GM19468 (cell line): ENCODE data around the gene UBE2L6.

Experiments
- ATAC-seq: cut with Tn5 transposase; IDR thresholded peaks from one replicate; pipeline ENCODE4 v1.9.1; 2021; ENCODE audit warnings: mild to moderate bottlenecking, moderate library complexity, moderate number of reproducible peaks; ENCODE audit not compliant: unreplicated experiment; ENCODE audit errors: extremely low read depth

UBE2L6 gene

DNA sequence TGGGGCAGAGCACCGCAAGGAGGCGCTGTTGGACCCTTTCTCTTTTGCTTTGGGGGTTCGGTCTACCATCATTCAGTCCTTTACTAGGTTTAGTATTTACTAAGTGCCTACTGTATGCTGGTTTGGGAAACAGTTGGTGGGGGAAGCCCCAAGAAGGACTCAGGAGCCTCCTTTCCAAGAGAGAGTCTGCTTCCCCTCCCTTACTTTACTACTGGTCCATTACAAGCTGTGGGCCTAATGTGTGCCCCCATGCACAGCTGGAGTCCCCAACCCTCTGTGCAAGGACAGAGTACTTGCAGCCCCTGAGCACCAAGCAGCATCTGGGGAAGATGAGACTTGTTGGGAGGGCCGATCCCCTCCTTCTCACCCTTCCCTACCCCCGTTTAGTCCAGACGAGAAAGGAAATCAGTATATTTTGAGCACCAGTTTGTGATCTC is 876 bp upstream of the UBE2L6 start:
- ATAC-seq = no peak

DNA sequence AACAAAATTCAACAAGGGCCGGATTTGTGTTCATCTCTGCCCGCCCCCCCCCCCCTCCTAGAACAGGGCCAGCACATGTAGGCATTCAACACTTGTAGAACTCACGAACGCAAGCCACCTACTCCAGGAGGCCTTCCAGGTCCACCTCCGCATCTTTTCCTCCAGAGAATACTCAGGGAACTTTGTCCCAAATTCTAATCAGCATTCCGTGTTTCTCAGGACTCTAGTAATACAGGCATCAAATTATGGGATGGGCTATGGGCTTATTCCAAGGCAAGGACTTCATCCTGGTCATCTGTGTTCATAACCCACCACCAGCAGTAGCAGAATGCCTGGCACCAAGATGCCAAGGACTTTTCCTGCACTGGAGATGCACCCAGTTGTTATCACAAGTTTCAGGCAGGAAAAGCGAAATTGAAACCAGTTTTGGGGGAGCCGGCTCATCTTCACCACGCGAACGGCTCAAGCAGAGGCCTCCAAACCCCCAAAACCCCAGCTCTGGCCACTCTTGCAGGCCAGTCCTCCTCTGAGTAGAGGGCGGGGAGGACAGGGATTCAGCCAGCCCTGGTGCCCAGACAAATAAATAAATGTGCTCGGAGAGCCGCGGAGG is 462 bp downstream of the UBE2L6 start:
- ATAC-seq = no peak

DNA sequence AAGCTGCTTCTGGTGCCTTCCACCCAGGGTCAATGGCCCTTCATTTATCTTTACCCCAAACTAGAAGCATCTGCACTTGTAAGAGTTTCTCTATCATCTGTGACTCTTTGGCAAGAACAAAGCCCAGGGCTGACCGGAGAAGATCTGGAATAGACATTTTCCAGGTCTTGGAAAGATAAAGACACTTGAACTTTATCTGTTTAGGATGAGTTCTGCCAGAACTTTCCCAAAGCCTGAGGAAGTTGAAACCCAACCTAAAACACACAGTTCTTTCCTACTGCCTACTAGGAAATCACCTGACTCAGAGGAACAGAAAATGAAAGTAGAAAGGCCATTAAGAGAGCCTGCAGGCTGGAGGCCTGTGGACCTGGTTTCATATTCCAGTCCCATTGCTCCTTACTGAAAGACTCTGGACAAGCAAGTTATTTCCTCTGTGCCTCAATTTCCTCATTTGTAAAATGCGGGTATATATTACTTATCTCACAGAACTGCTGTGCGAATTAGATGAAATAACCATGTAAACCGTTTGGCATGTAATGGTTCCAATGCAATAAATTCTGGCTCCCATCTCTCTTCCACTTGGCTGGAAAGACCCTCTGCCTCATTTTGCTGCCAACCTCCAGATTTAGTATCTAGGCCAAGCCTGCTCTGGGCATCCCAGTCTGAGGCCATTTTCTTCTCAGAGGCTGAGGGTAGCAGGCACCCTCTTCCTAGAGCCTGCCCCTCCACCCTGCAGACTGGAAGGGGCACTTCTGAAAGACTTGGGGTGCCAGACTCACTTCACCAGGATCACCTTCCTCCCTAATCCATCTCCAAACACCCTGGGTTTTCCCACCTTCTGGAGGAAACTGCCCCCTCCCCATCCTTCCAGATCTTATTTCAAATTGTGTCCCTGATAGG is 1.2 kb downstream of the UBE2L6 start:
- ATAC-seq = peak; percentile 61

DNA sequence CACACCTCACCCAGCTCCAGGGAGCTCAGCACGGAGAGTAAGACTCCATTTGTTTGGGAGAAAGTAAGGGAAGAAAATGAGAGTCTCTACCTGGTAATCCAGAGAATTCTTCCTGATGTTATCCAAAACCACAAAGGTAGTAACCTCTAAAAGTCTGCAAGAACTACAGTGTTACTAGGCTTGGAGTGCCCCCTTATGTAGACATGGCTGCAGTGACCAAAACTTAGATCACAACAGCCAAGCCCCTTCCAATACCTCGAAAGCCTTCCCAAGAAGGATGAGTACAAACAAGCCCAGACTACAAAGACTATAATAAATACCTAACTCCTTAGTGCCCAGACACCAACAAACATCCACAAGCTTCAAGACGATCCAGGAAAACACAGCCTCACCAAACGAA is 4.9 kb downstream of the UBE2L6 start:
- ATAC-seq = no peak

DNA sequence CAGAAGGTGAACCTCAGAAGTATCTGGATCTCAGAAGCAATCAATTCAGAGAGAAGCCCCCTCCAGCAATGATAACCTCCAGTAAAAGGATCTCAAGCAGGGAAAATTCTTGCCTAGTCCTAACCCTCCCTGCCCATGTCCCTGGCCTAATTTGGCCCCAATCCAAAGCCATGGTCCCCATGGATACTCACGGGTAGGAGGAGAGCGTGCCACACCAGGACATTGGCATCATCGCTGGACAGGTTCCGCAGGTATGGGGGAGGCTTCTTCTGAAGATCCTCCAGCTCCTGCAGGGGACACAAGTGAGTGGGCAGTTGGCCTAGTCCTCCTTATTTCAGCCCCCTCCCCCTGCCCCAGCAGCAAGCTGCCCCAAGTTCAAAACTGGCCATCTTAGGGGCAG is 7.3 kb downstream of the UBE2L6 start:
- ATAC-seq = no peak

DNA sequence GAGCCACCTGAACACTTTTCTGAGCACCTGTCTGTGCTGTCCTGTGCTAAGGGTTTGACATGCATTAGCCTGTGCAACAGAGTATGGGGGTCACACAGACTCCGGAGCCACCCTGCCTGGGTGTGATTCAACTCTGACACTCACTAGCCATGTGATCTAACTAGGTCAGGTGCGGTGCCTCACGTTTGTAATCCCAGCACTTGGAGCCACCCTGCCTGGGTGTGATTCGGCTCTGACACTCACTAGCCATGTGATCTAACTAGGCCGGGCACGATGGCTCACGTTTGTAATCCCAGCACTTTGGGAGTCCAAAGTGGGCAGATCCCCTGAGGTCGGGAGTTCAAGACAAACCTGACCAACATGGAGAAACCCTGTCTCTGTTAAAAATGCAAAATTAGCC is 11.4 kb downstream of the UBE2L6 start:
- no peak for ATAC-seq

DNA sequence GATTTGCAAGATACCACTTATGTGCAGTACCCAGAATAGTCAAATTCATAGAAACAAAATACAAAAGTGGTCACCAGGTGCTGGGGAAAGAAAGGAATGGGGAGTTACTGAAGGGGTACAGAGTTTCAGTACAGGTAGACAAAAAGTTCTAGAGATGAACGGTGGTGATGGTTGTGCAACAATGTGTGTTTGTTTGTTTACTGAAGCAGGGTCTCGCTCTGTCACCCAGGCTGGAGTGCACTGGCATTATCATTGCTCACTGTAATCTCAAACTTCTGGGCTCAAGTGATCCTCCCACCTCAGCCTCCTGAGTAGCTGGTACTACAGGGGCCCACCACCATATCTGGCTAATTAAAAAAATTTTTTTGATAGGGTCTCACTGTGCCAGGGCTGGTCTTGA is 12.1 kb downstream of the UBE2L6 start:
- no peak for ATAC-seq

DNA sequence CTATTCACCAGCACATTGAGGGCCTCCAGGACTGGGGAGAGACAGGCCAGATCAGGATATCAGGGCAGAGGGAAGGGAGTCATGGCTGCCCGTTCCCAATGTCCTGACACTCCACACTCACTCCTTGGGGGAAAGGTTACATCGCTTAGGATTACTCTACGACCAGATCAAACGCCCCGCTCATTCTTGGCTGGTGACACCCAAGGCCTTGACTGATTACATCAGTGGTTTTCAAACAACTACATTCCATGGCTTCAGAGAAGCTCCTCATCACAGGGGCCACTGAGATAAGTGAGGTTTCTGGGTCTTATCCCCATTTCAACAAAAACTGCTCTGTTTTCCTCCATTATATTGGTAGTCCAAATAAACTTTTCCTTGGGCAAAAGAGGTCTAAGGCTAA is 15.0 kb downstream of the UBE2L6 start:
- ATAC-seq = no peak

DNA sequence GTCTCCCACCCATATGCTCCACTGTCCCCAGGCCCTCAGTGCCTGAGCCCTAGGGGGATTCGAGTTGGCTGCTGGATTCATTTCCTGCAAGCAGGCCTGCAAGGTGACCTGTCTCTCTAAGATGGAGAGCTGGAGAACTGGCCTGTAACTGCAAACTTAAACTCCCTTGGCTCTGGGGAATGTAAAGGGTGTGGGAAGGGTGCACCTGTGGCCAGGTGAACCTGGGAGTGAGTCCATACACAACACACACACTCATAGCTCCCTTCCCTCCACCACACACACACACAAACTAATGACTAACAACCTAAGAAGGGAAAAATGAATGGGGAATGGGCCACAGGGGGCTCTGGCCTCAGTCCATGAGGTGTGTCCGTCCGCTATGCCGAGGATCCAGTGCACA is 15.5 kb downstream of the UBE2L6 start:
- no peak for ATAC-seq

DNA sequence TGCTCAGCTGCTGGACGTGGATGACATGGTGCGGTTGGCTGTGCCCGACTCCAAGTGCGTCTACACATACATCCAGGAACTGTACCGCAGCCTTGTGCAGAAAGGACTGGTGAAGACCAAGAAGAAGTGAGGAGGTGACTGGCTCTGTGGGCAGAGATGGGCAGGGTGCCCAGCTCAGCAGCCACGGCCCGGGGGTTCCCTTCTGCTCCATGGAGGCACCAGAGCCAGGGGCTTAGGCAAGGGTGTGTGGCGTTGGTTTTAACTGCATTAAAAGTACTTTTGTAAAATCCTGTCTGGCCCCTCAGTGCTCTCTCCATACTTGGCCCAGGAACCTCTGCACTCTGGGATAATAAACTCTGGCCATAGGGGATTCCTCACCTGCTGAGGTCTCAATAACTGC is 17.5 kb downstream of the UBE2L6 start:
- ATAC-seq = no peak

DNA sequence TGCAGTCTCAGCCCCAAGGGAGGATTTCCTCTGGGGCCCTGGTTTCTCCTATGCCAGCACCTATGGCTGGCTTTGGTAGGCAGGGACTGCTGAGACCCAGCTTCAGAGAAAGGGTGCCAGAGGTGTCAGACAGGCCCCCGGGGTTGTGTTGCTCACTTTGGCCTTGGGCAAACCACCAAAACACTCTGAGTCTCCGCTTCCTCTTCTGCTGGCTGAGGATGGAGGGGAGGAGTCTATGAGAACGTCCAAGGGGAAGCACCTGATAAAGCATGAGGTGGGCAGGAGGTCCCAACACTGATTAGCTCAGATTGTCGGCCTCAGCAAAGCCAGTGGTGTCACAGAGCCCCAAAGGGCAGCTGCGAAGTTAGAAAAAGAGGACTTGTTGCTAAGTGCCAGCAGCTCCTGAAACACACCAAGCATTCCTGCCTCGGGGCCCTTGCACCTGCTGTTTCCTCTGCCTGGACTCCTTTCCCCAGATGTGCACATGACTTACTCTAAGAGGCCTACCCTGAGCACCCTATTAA is 19.6 kb downstream of the UBE2L6 start:
- ATAC-seq = peak; percentile 76

DNA sequence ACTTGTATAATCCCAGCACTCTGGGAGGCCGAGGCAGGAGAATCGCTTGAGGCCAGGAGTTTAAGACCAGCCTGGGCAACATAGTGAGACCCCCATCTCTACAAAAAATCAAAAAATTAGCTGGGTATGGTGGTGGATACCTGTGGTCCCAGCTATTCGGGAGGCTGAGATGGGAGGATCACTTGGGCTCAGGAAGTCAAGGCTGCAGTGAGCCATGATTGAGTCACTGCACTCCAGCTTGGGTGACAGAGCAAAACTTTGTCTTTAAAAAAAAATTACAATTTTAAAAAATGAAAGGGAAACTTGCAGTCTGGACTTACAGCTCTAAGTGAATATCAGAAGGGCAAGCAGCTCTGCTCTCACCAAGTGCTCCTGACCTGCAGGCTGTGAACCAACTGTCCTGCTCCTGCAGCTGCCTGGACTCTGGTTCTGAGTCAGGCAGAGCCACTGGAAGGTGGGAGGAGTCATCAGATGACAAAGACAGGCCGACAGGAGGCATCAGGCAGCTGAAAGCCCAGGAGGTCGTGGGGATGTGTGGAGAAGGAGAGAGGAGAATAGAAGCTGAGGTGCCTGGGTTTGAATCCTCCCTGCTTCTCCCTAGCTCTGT is 20.5 kb downstream of the UBE2L6 start:
- ATAC-seq = no peak

DNA sequence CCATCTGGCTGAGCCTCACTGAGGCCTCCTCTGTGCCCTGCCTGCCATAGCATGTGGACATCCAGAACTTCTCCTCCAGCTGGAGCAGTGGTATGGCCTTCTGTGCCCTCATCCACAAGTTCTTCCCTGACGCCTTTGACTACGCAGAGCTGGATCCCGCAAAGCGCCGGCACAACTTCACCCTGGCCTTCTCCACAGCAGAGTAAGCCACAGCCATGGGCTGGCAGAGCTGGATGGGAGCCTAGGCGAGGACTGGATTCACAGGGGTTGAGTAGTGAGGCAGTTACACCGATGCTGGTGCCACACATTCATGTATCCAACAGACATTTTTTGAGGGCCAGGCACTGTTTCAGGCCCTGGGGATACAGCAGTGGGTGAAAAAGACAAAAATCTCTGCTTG is 21.0 kb downstream of the UBE2L6 start:
- ATAC-seq = no peak

DNA sequence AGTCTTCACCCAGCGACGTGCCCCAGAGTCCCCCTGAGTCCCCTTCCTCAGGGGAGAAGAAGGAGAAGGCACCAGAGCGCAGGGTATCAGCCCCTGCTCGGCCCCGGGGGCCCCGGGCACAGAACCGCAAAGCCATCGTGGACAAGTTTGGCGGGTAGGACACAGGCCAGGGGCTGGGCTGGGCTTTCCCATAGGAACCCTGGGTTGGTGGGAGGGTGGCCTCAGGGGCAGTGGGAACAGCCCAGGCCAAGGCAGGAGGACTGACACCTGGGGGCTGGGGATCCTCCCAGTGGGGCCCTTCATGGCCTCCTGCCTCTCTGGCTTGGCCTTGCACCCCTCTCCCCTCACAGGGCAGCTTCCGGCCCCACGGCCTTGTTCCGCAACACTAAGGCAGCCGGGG is 21.6 kb downstream of the UBE2L6 start:
- no peak for ATAC-seq

DNA sequence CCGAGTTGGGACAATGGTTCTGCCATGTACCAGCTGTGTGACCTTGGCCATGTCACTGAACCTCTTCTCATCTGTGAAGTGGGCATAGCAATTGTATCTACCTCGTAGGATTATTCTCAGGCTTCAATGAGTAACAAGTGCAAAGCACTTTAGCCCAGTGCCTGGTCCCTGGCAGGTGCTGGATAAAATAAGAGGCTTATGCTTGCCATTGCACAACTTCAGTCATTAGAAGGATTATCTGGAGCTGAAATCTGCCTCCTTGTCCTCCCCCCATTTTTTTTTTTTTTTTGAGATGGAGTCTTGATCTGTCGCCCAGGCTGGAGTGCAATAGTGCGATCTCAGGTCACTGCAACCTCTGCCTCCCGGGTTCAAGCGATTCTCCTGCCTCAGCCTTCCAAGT is 22.9 kb downstream of the UBE2L6 start:
- no peak for ATAC-seq

DNA sequence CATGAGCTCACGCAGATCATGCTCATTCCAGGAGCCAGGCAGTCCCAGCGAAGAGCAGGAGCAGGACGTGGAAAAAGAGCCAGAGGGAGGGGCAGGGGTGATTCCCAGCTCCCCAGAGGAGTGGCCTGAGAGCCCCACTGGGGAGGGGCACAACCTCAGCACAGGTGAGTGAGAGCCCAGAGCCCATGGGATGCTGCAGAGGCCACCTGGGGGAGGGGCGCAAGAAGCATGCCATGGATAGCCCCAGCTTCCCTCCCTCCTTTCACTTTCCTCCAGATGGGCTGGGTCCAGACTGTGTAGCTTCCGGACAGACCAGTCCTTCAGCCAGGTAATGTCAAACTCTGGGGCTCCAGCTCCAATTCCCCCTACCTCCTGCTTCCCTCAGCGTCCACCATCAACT is 23.9 kb downstream of the UBE2L6 start:
- ATAC-seq = no peak

DNA sequence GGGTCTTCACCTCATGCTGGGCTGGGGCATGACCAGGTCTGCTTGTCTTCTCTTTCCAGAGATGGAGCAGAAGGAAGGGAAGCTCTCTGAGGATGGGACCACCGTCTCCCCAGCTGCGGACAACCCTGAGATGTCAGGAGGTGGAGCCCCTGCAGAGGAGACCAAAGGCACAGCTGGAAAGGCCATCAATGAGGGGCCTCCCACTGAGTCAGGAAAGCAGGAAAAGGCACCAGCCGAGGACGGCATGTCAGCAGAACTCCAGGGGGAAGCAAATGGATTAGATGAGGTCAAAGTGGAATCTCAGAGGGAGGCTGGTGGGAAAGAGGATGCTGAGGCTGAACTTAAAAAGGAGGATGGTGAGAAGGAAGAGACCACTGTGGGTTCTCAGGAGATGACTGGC is 24.9 kb downstream of the UBE2L6 start:
- ATAC-seq = no peak

DNA sequence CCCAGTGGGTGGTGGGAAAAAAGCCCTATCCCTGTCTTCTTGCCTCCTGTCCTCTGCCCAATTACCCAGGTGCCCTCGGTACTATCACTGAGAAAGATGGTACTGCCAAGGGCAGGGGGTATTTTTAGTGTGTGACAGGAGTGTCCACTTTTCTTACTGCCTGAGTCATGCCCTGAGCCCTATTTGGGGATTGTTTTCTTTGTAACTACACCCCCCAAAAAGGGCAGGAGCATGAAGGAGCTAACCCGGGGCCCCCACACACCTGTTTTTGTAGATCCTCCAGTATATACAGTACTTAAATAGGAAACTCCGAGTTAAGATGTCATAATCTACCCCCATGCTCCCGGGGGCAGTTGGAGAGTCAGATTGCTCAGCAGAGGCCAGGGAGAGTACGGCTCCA is 26.3 kb downstream of the UBE2L6 start:
- no peak for ATAC-seq

DNA sequence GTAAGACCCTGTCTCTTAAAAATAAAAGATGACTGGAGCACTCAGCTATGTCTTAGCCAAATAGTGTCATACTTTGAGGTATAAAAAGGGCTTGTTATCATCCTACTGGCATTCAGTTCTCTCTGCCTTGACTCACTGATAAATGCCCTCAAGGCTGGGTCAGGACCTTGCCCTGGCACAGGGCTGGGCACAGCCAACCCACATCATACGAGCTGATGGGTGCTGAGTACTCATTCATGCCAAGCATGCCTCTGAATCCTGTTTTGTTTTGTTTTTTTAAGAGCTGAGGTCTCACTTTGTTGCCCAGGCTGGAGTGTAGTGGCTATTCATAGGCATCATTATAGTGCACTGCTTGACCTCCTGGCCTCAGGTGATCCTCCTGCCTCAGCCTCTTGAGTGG is 28.1 kb downstream of the UBE2L6 start:
- no peak for ATAC-seq

DNA sequence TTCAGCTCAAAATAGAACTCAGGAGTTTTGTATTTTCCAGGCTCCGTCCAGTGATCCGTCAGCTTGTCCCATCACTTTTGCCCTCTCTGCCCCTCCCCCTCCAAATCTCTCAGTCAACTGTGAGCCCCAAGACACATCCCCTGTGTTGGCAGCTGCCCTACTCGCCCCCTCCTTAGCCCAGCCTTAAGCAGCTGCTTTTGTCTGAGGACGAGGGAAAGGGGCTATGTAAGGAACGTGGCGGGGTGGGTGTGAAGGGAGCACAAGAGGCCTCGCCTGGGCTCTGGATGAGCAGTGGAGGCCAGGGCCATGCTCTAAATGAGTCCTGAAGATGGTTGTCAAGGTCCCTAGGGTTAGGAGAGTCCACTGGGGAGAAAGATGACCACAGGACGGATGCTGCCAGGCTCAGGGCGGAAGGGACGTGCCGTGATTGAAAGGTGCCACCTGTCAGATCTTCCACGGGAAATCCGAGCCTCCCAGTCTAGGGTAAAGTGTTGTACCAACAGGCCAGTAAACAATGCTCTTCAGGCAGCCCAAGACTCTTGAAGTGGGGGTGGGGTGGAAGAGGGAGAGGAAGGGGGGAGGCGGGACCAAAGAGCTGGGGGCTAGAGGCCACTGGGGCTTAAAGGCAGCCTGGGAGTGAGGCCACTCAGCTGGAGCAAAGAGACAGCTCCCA is 30.4 kb downstream of the UBE2L6 start, which contains the start of gene SMTNL1:
Gene SMTNL1, plus strand, starts transcription at position 649 of the 673 bp plus-strand sequence. CDS start 5,048 bp downstream, outside the sequence.
- no peak for ATAC-seq
